SK-N-SH treated with all-trans-retinoic acid at 6 μM for 48 hours (cell line): ENCODE measurements around the gene TMEM40.

Experiments
- ARNTL ChIP-seq: fragments of 450-650 bp; formaldehyde crosslinking; IDR thresholded peaks from 2 replicates; pipeline ENCODE4 v1.5.0; 2020; ENCODE audit warnings: low read depth, mild to moderate bottlenecking, moderate library complexity, borderline replicate concordance
- RARB ChIP-seq: fragments of 250-450 bp; sonication (Bioruptor Pico); IDR thresholded peaks from 2 replicates; pipeline ENCODE4 v1.8.0; 2021; ENCODE audit warnings: mild to moderate bottlenecking, moderate library complexity
- ZNF8 ChIP-seq: fragments of 450-650 bp; formaldehyde crosslinking; IDR thresholded peaks from 2 replicates; pipeline ENCODE4 v1.5.0; 2020; ENCODE audit warnings: mild to moderate bottlenecking, moderate library complexity
- TF ChIP-seq, protein P1 (sequence below): fragments of 250-450 bp; sonication (Bioruptor Pico); IDR thresholded peaks from 2 replicates; pipeline ENCODE4 v1.8.0; 2020; ENCODE audit warnings: mild to moderate bottlenecking, moderate library complexity, borderline replicate concordance
- TF ChIP-seq, protein P2 (sequence below): fragments of 250-450 bp; sonication (Bioruptor Pico); IDR thresholded peaks from 2 replicates; pipeline ENCODE4 v1.5.1; 2020; ENCODE audit warnings: low read depth, mild to moderate bottlenecking, moderate library complexity

DNA sequence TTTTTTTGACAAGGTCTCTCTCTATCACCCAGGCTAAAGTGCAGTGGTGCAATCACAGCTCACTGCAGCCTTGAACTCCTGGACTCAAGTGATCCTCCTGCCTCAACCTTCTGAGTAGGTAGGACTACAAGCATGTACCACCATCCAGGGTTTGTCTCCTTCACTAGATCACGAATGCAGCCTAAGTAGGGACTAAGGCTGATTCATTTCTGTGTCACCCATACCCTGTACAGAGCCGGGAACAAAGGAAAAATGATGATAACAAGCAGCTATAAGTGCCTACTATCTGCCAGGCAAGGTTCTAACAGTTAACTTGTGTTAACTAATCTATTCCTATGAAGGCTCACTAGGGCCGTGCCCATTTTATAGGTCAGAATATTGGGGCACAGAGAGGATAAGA is 7.0 kb downstream of the TMEM40 start:
- TF ChIP-seq, protein P1, sequence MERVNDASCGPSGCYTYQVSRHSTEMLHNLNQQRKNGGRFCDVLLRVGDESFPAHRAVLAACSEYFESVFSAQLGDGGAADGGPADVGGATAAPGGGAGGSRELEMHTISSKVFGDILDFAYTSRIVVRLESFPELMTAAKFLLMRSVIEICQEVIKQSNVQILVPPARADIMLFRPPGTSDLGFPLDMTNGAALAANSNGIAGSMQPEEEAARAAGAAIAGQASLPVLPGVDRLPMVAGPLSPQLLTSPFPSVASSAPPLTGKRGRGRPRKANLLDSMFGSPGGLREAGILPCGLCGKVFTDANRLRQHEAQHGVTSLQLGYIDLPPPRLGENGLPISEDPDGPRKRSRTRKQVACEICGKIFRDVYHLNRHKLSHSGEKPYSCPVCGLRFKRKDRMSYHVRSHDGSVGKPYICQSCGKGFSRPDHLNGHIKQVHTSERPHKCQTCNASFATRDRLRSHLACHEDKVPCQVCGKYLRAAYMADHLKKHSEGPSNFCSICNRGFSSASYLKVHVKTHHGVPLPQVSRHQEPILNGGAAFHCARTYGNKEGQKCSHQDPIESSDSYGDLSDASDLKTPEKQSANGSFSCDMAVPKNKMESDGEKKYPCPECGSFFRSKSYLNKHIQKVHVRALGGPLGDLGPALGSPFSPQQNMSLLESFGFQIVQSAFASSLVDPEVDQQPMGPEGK (CRISPR knock-in tag) = no peak
- TF ChIP-seq, protein P2, sequence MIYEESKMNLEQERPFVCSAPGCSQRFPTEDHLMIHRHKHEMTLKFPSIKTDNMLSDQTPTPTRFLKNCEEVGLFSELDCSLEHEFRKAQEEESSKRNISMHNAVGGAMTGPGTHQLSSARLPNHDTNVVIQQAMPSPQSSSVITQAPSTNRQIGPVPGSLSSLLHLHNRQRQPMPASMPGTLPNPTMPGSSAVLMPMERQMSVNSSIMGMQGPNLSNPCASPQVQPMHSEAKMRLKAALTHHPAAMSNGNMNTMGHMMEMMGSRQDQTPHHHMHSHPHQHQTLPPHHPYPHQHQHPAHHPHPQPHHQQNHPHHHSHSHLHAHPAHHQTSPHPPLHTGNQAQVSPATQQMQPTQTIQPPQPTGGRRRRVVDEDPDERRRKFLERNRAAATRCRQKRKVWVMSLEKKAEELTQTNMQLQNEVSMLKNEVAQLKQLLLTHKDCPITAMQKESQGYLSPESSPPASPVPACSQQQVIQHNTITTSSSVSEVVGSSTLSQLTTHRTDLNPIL (CRISPR knock-in tag) = no peak
- TF ChIP-seq ARNTL (CRISPR knock-in tag) = no peak
- no peak for TF ChIP-seq ZNF8 (CRISPR knock-in tag)
- TF ChIP-seq RARB (CRISPR knock-in tag) = no peak
